Neuronal stem cell (in vitro differentiated cells): ENCODE measurements around the gene PLCL2.

Source experiments
- DNase-seq: peaks from one replicate; pipeline ENCODE4 v3.0.0-alpha.2; 2013; ENCODE audit warnings: low spot score
- H2AFZ ChIP-seq: one replicate; pipeline ENCODE4 v1.6.1; 2013; ENCODE audit warnings: mild to moderate bottlenecking, low read length, inconsistent platforms
- H2AK5ac ChIP-seq: 2 replicates; pipeline ENCODE4 v1.6.1; 2013; ENCODE audit warnings: low read depth, mild to moderate bottlenecking, inconsistent platforms, low read length, moderate library complexity, mixed read lengths
- H2BK120ac ChIP-seq: 2 replicates; pipeline ENCODE4 v1.6.1; 2013; ENCODE audit warnings: low read depth, mild to moderate bottlenecking, inconsistent platforms, low read length, moderate library complexity, mixed read lengths
- H2BK12ac ChIP-seq: one replicate; pipeline ENCODE4 v1.6.1; 2013; ENCODE audit warnings: low read length, inconsistent platforms
- H2BK15ac ChIP-seq: 2 replicates; pipeline ENCODE4 v1.6.1; 2013; ENCODE audit warnings: mild to moderate bottlenecking, low read length, inconsistent platforms, mixed read lengths
- H2BK5ac ChIP-seq: one replicate; pipeline ENCODE4 v1.6.1; 2013; ENCODE audit warnings: inconsistent platforms, mild to moderate bottlenecking, low read length, moderate library complexity
- H3K14ac ChIP-seq: one replicate; pipeline ENCODE4 v1.6.1; 2013; ENCODE audit warnings: low read length, inconsistent platforms
- H3K18ac ChIP-seq: 2 replicates; pipeline ENCODE4 v1.6.1; 2013; ENCODE audit warnings: low read length, inconsistent platforms
- H3K23ac ChIP-seq: 2 replicates; pipeline ENCODE4 v1.6.1; 2013; ENCODE audit warnings: low read depth, mild to moderate bottlenecking, mixed read lengths, low read length, inconsistent platforms; ENCODE audit not compliant: poor library complexity
- H3K27ac ChIP-seq: replicated peaks from 3 replicates; pipeline ENCODE4 v1.5.1; 2013; ENCODE audit warnings: low read length, inconsistent platforms
- H3K27me3 ChIP-seq, 3 experiments: 2 replicates each; pipeline ENCODE4 v1.6.1; 2013; ENCODE audit warnings: low read length in 3 of 3, mild to moderate bottlenecking in 2 of 3, inconsistent platforms in 1 of 3, low read depth in 1 of 3, mixed read lengths in 1 of 3, moderate library complexity in 1 of 3; ENCODE audit not compliant: control insufficient read depth in 3 of 3, insufficient read depth in 3 of 3
- H3K36me3 ChIP-seq, 2 donors: replicated peaks in 1 of 2; 2 replicates each; pipeline ENCODE4 v1.6.1; 2013; ENCODE audit warnings: low read length in 2 of 2; ENCODE audit not compliant: control insufficient read depth in 2 of 2, insufficient read depth in 2 of 2
- H3K4ac ChIP-seq: 2 replicates; pipeline ENCODE4 v1.6.1; 2013; ENCODE audit warnings: inconsistent platforms, mild to moderate bottlenecking, low read length, moderate library complexity
- H3K4me1 ChIP-seq, 2 donors: 1 replicate in 1 of 2; 2 replicates in 1 of 2; pipeline ENCODE4 v1.6.1; 2013; ENCODE audit warnings: low read length in 2 of 2, low read depth in 1 of 2; ENCODE audit not compliant: control insufficient read depth in 2 of 2, insufficient read depth in 1 of 2
- H3K4me2 ChIP-seq: one replicate; pipeline ENCODE4 v1.6.1; 2013; ENCODE audit warnings: mild to moderate bottlenecking, low read length, inconsistent platforms; ENCODE audit not compliant: insufficient read depth, poor library complexity, severe bottlenecking
- H3K4me3 ChIP-seq, 2 donors: 2 replicates each; pipeline ENCODE4 v1.5.1; 2013; ENCODE audit warnings: low read length in 2 of 2, mild to moderate bottlenecking in 2 of 2, inconsistent platforms in 1 of 2, moderate library complexity in 1 of 2
- H3K79me1 ChIP-seq: one replicate; pipeline ENCODE4 v1.6.1; 2013; ENCODE audit warnings: low read depth, mild to moderate bottlenecking, inconsistent platforms, low read length, moderate library complexity
- H3K9ac ChIP-seq: one replicate; pipeline ENCODE4 v1.6.1; 2013; ENCODE audit warnings: mild to moderate bottlenecking, low read depth, low read length, inconsistent platforms; ENCODE audit not compliant: poor library complexity
- H3K9me3 ChIP-seq, 2 donors: replicated peaks in 1 of 2; 2 replicates each; pipeline versions ENCODE3 to v1.6.1; 2013; ENCODE audit warnings: low read length in 2 of 2, mild to moderate bottlenecking in 2 of 2, inconsistent platforms in 1 of 2, low read depth in 1 of 2, mixed read lengths in 1 of 2, moderate library complexity in 1 of 2; ENCODE audit not compliant: control insufficient read depth in 2 of 2, insufficient read depth in 1 of 2
- H4K8ac ChIP-seq: one replicate; pipeline ENCODE4 v1.6.1; 2013; ENCODE audit warnings: low read depth, mild to moderate bottlenecking, inconsistent platforms, low read length, moderate library complexity
- H4K91ac ChIP-seq: one replicate; pipeline ENCODE4 v1.6.1; 2013; ENCODE audit warnings: low read length, low read depth, mild to moderate bottlenecking, inconsistent platforms; ENCODE audit not compliant: poor library complexity
- WGBS, 2 donors: extraction: QIAGEN DNeasy Blood & Tissue Kit; methylation state at CpG; one replicate each; pipeline ENCODE4 v1.1.7; 2013; ENCODE audit warnings: missing lambda C conversion rate in 2 of 2, mixed read lengths in 1 of 2; ENCODE audit not compliant: insufficient read length in 2 of 2, insufficient replicate concordance in 1 of 2; ENCODE audit errors: extremely low coverage in 2 of 2; 5-methylcytosine and 5-hydroxymethylcytosine counted together

Gene PLCL2

DNA sequence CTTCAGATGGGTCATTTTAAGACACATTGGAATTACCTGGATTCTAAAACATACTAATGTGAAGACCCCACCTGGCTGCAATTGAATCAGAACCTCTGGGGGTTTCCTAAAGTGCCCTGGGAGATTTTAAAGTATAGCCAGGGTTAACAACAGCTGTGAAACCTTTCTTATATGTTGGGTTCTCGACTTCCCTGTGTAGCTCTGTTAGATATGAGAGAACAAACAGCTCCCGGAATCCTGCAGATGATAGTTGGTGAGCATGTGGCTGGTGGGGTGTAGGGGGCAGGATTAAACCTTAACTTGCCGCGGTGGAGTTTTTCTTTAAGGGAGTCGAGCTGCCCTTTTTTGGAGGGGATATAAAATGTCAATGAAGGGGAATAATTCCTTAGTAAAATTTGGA, 12.1 kb downstream of the PLCL2 start:
- no peak for DNase-seq
- Histone ChIP-seq H3K4ac (no peak overlapping the region), H3K79me1 (no peaks in the 10 kb centered on the region), H3K4me1 (peaks cover 0 to 1% of the 10 kb centered on the region in 2 donors), H2AK5ac (no peak overlapping the region), H3K4me3 (no peak overlapping the region), H4K91ac (no peak overlapping the region), H2AFZ (no peak overlapping the region), H2BK15ac (no peak overlapping the region), H2BK120ac (no peak overlapping the region), H3K27ac (no peak overlapping the region), H3K27me3 (no peaks in the 10 kb centered on the region), H3K36me3 (no peaks in the 10 kb centered on the region), H2BK5ac (no peak overlapping the region), H3K4me2 (no peak overlapping the region), H3K23ac (no peak overlapping the region), H4K8ac (no peak overlapping the region), H3K9ac (no peak overlapping the region), H3K18ac (no peak overlapping the region), H3K9me3 (peaks cover 0 to 8% of the 10 kb centered on the region in 2 donors), H2BK12ac (no peak overlapping the region), H3K14ac (no peak overlapping the region)
- no CpG with 5 or more reads among the region's 5 CpGs for WGBS, 2 donors

DNA sequence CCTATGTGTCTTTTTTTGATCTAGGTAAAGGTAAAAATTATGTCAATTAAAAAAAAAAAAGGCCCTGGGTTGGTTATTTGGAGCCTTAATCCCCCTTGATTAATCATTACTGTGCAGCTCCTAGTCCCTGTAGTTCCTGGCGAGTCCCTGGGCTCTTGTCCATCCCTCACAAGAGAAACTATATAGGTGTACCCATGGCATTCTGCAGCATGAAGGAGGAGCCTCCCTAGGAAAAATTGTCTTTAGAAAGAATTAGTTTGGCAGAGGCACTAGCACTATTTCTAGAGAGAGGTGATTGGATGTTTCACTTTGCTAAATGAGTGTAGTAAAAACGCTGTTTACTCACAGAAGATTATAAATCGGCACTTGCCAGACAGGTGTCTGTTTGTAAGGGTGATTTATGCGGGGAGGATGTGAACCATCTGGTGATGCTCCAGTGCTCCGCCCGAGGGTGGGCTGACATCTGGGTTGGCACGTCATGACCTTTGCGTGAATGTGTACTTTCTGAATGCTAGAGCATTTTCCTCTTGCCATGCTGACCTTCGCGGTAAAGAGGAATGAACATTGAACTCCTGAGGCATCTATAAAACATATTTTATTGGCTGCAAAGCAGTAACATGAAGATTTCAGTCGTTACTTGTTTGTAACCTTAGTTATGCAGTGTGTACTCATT, 12.6 kb downstream of the PLCL2 start:
- Histone ChIP-seq H2BK15ac (no peak overlapping the region), H3K4me1 (peaks cover 0 to 2% of the 10 kb centered on the region in 2 donors), H3K14ac (no peak overlapping the region), H2BK5ac (no peak overlapping the region), H3K4me3 (no peak overlapping the region), H3K79me1 (no peaks in the 10 kb centered on the region), H2BK12ac (no peak overlapping the region), H4K91ac (no peak overlapping the region), H2AK5ac (no peak overlapping the region), H3K9ac (no peak overlapping the region), H3K27ac (no peak overlapping the region), H3K9me3 (peaks cover 0 to 8% of the 10 kb centered on the region in 2 donors), H4K8ac (no peak overlapping the region), H3K27me3 (no peaks in the 10 kb centered on the region), H3K23ac (no peak overlapping the region), H3K36me3 (no peaks in the 10 kb centered on the region), H3K18ac (no peak overlapping the region), H2AFZ (no peak overlapping the region), H3K4me2 (no peak overlapping the region), H2BK120ac (no peak overlapping the region), H3K4ac (no peak overlapping the region)
- WGBS, 2 donors, result no CpG with 5 or more reads among the region's 11 CpGs
- no peak for DNase-seq

DNA sequence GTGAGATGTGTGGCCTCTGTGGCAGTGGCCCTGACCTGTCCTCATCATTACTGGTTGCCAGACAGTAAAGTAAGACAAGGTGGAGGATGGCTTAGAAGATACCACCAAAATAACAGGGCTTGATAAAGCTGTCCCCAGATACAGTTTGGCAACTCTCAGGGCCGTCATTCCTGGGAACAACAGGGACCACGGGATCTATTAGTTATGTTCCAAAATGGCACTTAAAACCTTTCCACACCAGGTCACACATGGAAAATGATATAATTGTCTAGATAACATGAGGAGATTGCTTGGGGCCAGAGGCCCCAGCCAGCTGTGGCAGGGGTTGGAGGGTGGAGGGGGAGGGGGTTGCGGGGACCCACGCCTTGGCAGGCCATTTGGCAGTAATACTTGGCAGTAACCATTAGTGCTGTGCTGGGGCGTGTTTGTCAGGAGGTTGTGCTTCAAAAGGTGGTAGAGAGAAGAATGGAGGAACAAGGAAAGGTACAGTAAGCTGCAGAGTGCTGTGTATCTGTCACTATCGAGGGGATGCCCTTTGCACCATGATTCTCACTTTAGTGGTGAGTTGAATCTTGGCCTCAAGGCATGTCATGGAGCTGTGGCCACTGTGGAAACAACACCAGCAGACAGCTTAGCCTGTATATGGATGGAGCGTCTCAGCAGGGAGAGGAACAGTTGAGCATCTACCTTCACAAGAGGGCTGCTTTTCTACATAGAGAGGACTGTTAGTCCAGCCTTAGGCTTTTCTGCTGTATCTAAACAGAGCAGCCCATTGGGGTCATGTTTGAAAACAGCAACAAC, 14.0 kb downstream of the PLCL2 start:
- Histone ChIP-seq H2BK12ac (no peak overlapping the region), H3K9ac (no peak overlapping the region), H3K79me1 (no peaks in the 10 kb centered on the region), H3K27ac (no peak overlapping the region), H4K8ac (no peak overlapping the region), H3K18ac (no peak overlapping the region), H3K9me3 (peaks cover 0 to 8% of the 10 kb centered on the region in 2 donors), H3K14ac (no peak overlapping the region), H3K4ac (no peak overlapping the region), H2BK5ac (no peak overlapping the region), H2BK15ac (no peak overlapping the region), H3K27me3 (no peaks in the 10 kb centered on the region), H3K4me1 (peaks cover 0 to 2% of the 10 kb centered on the region in 2 donors), H2AK5ac (no peak overlapping the region), H3K4me2 (no peak overlapping the region), H2BK120ac (no peak overlapping the region), H2AFZ (no peak overlapping the region), H3K36me3 (no peaks in the 10 kb centered on the region), H3K4me3 (peak overlapping the region in 1 of 2 donors; percentile 68), H4K91ac (no peak overlapping the region), H3K23ac (no peak overlapping the region)
- DNase-seq, result no peak
- no CpG with 5 or more reads among the region's 7 CpGs for WGBS, 2 donors

DNA sequence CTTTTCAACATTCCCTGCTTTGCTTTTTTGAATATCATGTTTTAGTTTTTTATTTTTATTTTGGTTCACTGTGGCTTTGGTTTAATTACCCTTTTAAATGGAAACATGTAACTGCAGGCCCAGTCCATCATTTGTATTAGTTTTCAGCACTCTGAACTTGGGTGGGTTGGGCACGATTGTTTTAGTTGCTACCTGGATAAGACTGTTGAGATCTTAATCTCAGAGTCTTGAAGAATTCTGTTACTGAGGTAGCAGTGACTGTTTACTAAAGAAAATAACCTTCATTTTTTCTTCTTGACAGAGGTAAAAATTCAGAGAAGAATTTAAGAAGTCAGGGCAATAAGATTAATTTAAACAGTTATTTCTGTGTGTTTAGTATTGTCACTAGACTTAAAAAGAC, 15.2 kb downstream of the PLCL2 start:
- H3K18ac ChIP-seq, result no peak overlapping the region
- H2BK12ac ChIP-seq, result no peak overlapping the region
- H3K4me1 ChIP-seq, result peaks cover 0 to 2% of the 10 kb centered on the region in 2 donors
- H2AK5ac ChIP-seq, result no peak overlapping the region
- no peak overlapping the region for H3K23ac ChIP-seq
- H4K8ac ChIP-seq, result no peak overlapping the region
- H2BK5ac ChIP-seq, result no peak overlapping the region
- H3K9me3 ChIP-seq, result peaks cover 0 to 6% of the 10 kb centered on the region in 2 donors
- no peak overlapping the region for H2BK120ac ChIP-seq
- H3K9ac ChIP-seq, result no peak overlapping the region
- no peaks in the 10 kb centered on the region for H3K79me1 ChIP-seq
- H2AFZ ChIP-seq, result no peak overlapping the region
- H4K91ac ChIP-seq, result no peak overlapping the region
- no peaks in the 10 kb centered on the region for H3K36me3 ChIP-seq
- H3K4ac ChIP-seq, result no peak overlapping the region
- no peak overlapping the region for H3K4me2 ChIP-seq
- no CpG with 5 or more reads among the region's 1 CpG for WGBS, 2 donors
- H3K27ac ChIP-seq, result no peak overlapping the region
- no peak for DNase-seq
- H3K27me3 ChIP-seq, result no peaks in the 10 kb centered on the region
- no peak overlapping the region for H3K14ac ChIP-seq
- no peak overlapping the region for H2BK15ac ChIP-seq
- H3K4me3 ChIP-seq, result no peak overlapping the region
